GM11168 (cell line): ENCODE measurements around the gene ELOA2.

Experiments
- in situ Hi-C: fragments of 300-500 bp; cut with MboI; formaldehyde crosslinking; loops from one replicate; pipeline ENCODE4 v1.12.0; 2022; ENCODE audit warnings: low sequenced_read_pairs; ENCODE audit not compliant: unreplicated experiment

Gene ELOA2

GRCh38 chr18:47023769-47024465 is 11.5 kb downstream of the ELOA2 start:
- in situ Hi-C loops = loop anchor here (10.0 kb wide), 1 partner anchor 309 kb away; no protein-coding TSS in a partner anchor

GRCh38 chr18:47022821-47023220 is 12.6 kb downstream of the ELOA2 start:
- in situ Hi-C loops = loop anchor here (10.0 kb wide), 1 partner anchor 308 kb away; no protein-coding TSS in a partner anchor

DNA sequence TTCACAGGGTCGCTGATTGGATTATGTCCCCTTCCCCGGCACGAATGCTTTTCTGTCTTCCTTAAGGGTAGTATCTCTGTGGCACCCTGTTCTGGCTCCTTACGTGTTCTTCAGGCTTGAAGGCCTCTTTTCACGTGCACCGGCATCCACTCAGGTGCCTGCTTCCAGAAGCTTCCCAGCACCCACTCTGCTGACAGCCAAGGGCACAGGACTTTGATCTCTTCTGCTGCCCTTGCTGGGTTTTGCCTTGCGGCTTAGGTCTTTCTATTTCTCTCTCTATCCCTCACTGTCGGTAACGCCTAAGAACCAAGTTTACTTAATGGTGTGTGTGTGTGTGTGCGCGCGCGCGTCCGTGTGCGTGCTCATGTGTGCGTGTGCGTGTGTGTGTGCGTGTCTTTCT is 14.7 kb downstream of the ELOA2 start:
- in situ Hi-C loops = loop anchor here (10.0 kb wide), 1 partner anchor 306 kb away; no protein-coding TSS in a partner anchor

GRCh38 chr18:47019870-47020269 is 15.6 kb downstream of the ELOA2 start:
- in situ Hi-C loops = loop anchor here (10.0 kb wide), 1 partner anchor 305 kb away; no protein-coding TSS in a partner anchor
